ENCODE data around the gene NSFL1C. TPM values are rescaled to one million over a fixed set of nuclear protein-coding genes. Genes with fewer than 3 reads are reported as not detected.

Gene NSFL1C
- total RNA-seq, 2 donors from 2014 or later = 57.9 to 75.4 TPM

DNA sequence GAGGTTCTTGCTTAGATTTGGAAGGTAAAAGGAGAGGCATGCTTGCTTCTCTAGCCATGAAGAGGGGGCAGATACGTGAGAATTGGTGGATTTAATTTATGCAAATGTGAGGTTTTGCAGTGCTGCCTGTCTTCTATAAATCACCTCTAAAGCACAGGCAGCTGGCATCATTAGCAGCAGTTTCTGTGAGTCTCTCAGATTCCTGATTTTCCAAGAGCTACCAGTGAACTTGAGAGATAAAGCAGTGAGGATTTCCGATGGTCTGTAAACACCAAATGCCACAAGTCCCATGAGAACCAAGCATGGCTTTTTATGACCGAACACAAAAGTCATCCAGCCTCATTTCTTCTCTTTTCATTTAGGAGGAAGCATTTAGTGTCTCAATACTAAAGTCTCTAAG is 27.8 kb upstream of the NSFL1C start:
- H3K27me3 Mint-ChIP-seq (ENCODE audit: low read depth) = peaks cover 42% of the 10 kb centered on the region
- DNase-seq (no peak), ATAC-seq (replicated peaks in 1 of 2) (no peak)
- peaks cover 13% of the 10 kb centered on the region for H3K4me1 Mint-ChIP-seq (ENCODE audit: low read depth)
- H3K9me3 Mint-ChIP-seq = no peaks in the 10 kb centered on the region
- no peak overlapping the region for H3K27ac Mint-ChIP-seq
- H3K4me3 Mint-ChIP-seq = no peak overlapping the region
- H3K36me3 Mint-ChIP-seq (ENCODE audit: insufficient read depth in 2 of 2) = peaks cover 0 to 1% of the 10 kb centered on the region in 2 donors

- Mint-ChIP-seq H3K27me3 (ENCODE audit: low read depth) (peaks cover 34% of the 10 kb centered on the region), H3K27ac (no peak overlapping the region), H3K4me3 (no peak overlapping the region), H3K9me3 (no peaks in the 10 kb centered on the region), H3K36me3 (ENCODE audit: insufficient read depth in 2 of 2) (peaks cover 0 to 1% of the 10 kb centered on the region in 2 donors), H3K4me1 (ENCODE audit: low read depth) (peaks cover 13% of the 10 kb centered on the region)
- ATAC-seq (replicated peaks in 1 of 2) (no peak), DNase-seq (no peak)
Observed at GRCh38 chr20:1493536-1493935, 26.9 kb upstream of the NSFL1C start.

DNA sequence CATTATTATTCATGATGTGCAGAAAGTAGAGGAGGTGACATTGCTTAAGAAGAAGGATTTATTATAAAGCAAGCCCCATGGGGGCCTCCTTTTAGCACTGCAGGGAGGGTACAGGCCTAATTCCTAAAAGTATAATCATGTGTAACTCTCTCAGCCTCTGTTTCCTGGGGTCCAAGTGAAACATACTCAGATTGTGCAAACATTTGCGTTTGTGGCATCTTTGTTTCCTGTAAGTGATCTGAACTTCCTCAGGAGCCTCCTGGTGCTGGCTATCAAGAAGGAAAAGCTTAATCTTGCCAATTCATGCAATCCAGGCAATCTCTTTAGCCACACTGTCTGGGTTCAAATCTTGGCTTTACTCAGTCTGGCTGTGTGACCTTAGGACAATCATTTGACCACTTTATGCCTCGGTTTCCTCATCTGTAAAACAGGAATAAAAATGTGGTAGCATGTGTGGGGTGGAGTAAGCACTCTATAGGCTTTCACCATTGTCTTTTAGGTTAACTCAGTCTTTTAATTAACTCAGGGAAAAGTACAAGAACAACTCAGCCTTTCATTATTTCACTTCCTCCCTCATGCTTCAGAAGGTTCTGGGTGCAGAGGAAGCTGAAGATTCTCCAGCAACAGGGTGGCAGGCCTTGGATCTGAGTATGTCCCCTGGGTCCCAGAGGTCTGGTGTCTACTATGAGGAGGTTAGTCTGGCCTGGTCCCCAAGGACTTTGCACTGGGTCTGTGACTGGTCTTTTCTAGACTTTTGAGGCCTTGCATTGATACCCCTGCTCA is 25.4 kb upstream of the NSFL1C start:
- no peaks in the 10 kb centered on the region for H3K9me3 Mint-ChIP-seq
- no peak for ATAC-seq (replicated peaks in 1 of 2)
- peaks cover 45% of the 10 kb centered on the region for H3K27me3 Mint-ChIP-seq (ENCODE audit: low read depth)
- H3K27ac Mint-ChIP-seq = no peak overlapping the region
- H3K36me3 Mint-ChIP-seq (ENCODE audit: insufficient read depth in 2 of 2) = no peaks in the 10 kb centered on the region
- H3K4me3 Mint-ChIP-seq = no peak overlapping the region
- no peak for DNase-seq
- H3K4me1 Mint-ChIP-seq (ENCODE audit: low read depth) = peaks cover 13% of the 10 kb centered on the region

- no peaks in the 10 kb centered on the region for H3K36me3 Mint-ChIP-seq (ENCODE audit: insufficient read depth in 2 of 2)
- no peak for ATAC-seq (replicated peaks in 1 of 2)
- no peak for DNase-seq
- no peak within 1 kb of the TSS for H3K4me3 Mint-ChIP-seq
- no peaks in the 10 kb centered on the region for H3K9me3 Mint-ChIP-seq
- peaks cover 38% of the 10 kb centered on the region for H3K27me3 Mint-ChIP-seq (ENCODE audit: low read depth)
- H3K4me1 Mint-ChIP-seq (ENCODE audit: low read depth) = peaks cover 13% of the 10 kb centered on the region
- H3K27ac Mint-ChIP-seq = no peak within 1 kb of the TSS
Observed at GRCh38 chr20:1491281-1491840, 24.7 kb upstream of the NSFL1C start, which contains the start of gene SIRPB2. TSS of gene SIRPB2 (minus strand) at chr20:1491420. CDS start at chr20:1491359, 61 bp downstream.

DNA sequence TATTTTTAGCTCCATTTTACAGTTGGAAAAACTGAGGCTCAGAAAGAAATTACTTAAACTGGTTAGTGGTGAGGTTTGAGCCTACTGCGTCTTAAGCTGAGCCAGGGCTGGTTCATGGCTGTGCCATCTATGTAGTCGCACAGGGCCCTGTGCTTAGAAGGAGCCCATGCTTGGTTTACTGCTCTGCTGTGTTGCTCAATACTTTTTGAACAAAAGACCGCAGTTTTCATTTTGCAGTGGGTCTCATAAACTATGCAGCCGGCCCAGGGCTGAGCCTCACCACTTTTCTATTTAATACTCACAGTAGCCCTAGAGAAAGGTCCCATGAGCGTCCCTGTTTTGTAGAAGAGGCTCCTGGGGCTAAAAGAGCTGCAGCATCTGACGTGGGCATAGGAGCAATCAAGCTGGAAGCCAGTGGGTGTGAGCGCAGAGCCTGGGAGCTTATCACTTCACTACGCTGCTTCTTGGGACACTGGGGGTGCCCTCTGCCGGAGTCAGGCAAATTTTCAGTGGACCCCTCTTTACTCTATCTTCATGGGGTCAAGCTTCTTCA is 24.1 kb upstream of the NSFL1C start:
- Mint-ChIP-seq H3K4me3 (no peak overlapping the region), H3K36me3 (ENCODE audit: insufficient read depth in 2 of 2) (no peaks in the 10 kb centered on the region), H3K27ac (no peak overlapping the region), H3K4me1 (ENCODE audit: low read depth) (peaks cover 13% of the 10 kb centered on the region), H3K27me3 (ENCODE audit: low read depth) (peaks cover 33% of the 10 kb centered on the region), H3K9me3 (no peaks in the 10 kb centered on the region)
- DNase-seq = no peak
- no peak for ATAC-seq (replicated peaks in 1 of 2)

DNA sequence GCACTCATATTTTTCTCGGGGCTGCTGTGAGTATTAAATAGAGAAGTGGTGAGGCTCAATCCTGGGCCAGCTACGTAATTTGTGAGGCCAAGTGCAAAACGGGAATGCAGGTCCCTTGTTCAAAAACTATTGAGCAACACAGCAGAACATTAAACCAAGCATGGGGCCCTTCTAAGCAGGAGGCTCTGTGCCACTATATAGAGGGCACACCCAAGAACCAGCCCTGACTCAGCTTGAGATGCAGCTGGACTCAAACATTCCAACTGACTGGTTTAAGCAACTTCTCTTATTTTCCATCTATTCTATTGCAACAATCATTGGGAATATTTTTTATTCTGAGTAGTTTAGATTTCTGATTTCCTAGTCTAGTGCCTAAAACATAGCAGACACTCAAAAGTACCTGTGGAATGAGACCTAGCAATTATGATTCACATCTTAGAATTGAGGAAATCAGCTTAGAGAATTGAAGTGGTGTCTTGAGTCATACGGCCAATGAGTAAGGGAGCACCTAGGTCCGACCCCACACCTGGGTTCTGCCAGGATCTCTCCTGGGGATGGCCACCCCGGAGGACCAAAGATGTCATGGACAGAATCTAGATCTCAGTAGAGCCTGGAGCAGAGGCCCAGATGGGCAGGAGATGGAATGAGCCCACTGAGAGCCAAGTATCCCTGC is 23.3 kb upstream of the NSFL1C start:
- Mint-ChIP-seq H3K27ac (no peak overlapping the region), H3K27me3 (ENCODE audit: low read depth) (peaks cover 34% of the 10 kb centered on the region)

DNA sequence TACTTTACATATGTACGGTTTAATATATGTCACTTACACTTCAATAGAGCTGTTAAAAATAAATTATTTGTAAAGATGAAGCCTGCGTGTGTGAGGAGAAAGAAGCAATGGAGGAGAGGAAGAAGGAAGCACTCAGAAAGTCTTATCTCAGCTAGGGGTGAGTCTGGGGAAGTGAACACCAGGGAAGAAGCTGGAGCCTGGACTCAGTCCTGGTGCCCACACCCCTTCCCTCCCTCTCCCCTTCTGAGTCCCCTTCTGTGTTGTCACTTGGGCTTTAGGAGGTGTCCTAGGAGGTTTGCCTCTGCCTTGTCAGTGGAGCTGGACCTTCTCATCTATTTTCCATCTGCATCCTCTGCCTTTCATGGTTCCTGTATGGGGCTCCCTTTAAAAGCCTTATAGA is 22.7 kb upstream of the NSFL1C start:
- Mint-ChIP-seq H3K36me3 (ENCODE audit: insufficient read depth in 2 of 2) (no peaks in the 10 kb centered on the region), H3K9me3 (no peaks in the 10 kb centered on the region), H3K27me3 (ENCODE audit: low read depth) (peaks cover 38% of the 10 kb centered on the region), H3K4me3 (no peak overlapping the region), H3K27ac (no peak overlapping the region), H3K4me1 (ENCODE audit: low read depth) (peaks cover 13% of the 10 kb centered on the region)
- no peak for ATAC-seq (replicated peaks in 1 of 2)
- DNase-seq = no peak

More for the DNA sequence above, 23.3 kb upstream of the NSFL1C start:
- Mint-ChIP-seq H3K9me3 (no peaks in the 10 kb centered on the region), H3K4me3 (no peak overlapping the region), H3K36me3 (ENCODE audit: insufficient read depth in 2 of 2) (no peaks in the 10 kb centered on the region), H3K4me1 (ENCODE audit: low read depth) (peaks cover 13% of the 10 kb centered on the region)
- no peak for DNase-seq
- no peak for ATAC-seq (replicated peaks in 1 of 2)

DNA sequence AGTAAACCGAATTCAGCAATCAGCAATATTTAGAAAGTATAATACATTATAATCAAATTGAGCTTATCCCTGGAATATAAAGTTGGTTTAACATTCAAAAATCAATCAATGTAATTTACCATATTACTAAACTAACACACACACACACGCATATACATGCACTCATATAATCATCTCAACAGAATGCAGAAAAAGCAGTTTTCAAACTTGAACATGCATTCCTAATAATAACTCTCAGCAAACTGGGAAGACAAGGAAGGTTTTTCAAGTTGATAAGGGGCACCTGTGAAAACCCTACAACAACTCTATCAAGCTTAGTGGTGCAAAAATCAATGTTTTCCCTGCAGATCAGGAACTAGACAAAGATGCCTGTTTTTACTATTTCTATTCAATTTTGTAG is 19.9 kb upstream of the NSFL1C start:
- Mint-ChIP-seq H3K4me3 (no peak overlapping the region), H3K27me3 (ENCODE audit: low read depth) (peaks cover 36% of the 10 kb centered on the region), H3K27ac (no peak overlapping the region), H3K9me3 (no peaks in the 10 kb centered on the region), H3K36me3 (ENCODE audit: insufficient read depth in 2 of 2) (no peaks in the 10 kb centered on the region), H3K4me1 (ENCODE audit: low read depth) (peaks cover 4% of the 10 kb centered on the region)
- ATAC-seq (replicated peaks in 1 of 2) = no peak
- DNase-seq = no peak

GRCh38 chr20:1484438-1485116 is 17.9 kb upstream of the NSFL1C start:
- no peak for DNase-seq
- H3K9me3 Mint-ChIP-seq = no peaks in the 10 kb centered on the region
- H3K27me3 Mint-ChIP-seq (ENCODE audit: low read depth) = peaks cover 36% of the 10 kb centered on the region
- no peak overlapping the region for H3K27ac Mint-ChIP-seq
- no peak for ATAC-seq (replicated peaks in 1 of 2)
- no peaks in the 10 kb centered on the region for H3K4me1 Mint-ChIP-seq (ENCODE audit: low read depth)
- no peak overlapping the region for H3K4me3 Mint-ChIP-seq
- H3K36me3 Mint-ChIP-seq (ENCODE audit: insufficient read depth in 2 of 2) = no peaks in the 10 kb centered on the region

GRCh38 chr20:1479831-1480595 is 13.4 kb upstream of the NSFL1C start:
- DNase-seq (no peak), ATAC-seq (replicated peaks in 1 of 2) (no peak)
- H3K27me3 Mint-ChIP-seq (ENCODE audit: low read depth) = peaks cover 21% of the 10 kb centered on the region
- no peaks in the 10 kb centered on the region for H3K36me3 Mint-ChIP-seq (ENCODE audit: insufficient read depth in 2 of 2)
- no peak overlapping the region for H3K4me3 Mint-ChIP-seq
- H3K27ac Mint-ChIP-seq = no peak overlapping the region
- H3K9me3 Mint-ChIP-seq = no peaks in the 10 kb centered on the region
- H3K4me1 Mint-ChIP-seq (ENCODE audit: low read depth) = no peaks in the 10 kb centered on the region

- Mint-ChIP-seq H3K27me3 (ENCODE audit: low read depth) (peaks cover 7% of the 10 kb centered on the region), H3K4me1 (ENCODE audit: low read depth) (no peaks in the 10 kb centered on the region), H3K36me3 (ENCODE audit: insufficient read depth in 2 of 2) (no peaks in the 10 kb centered on the region), H3K27ac (no peak overlapping the region), H3K4me3 (no peak overlapping the region), H3K9me3 (no peaks in the 10 kb centered on the region)
- ATAC-seq (replicated peaks in 1 of 2) (no peak), DNase-seq (no peak)
Observed at GRCh38 chr20:1478566-1478965, 11.9 kb upstream of the NSFL1C start.

DNA sequence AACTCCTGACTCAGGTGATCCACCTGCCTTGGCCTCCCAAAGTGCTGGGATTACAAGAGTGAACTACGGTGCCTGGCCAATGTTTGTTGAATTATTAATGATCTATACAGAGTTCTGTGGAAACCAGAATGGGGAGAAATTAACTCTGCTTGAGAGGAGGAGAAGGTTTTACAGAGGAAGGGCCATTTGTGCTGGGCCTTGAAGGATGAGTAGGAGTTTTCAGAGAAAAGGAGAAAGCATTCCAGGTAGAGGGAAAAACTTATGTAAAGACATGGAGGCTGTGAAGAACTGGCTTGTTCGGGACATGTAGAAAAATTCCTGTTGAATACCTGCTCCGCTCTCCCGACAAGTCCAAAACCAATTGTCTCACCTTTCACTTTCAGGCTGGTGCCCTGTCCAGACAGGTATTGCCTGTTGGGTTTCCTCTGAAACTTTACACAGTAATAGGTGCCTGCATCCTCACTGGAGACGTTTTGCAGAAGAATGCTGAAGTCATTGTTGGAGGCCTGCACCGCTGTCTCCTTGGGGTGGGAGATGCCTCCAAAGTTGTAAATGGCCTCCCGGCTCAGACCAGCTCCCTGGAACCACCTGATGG is 11.3 kb upstream of the NSFL1C start:
- ATAC-seq (replicated peaks in 1 of 2) = no peak
- Mint-ChIP-seq H3K4me3 (no peak overlapping the region), H3K9me3 (no peaks in the 10 kb centered on the region), H3K27ac (no peak overlapping the region), H3K36me3 (ENCODE audit: insufficient read depth in 2 of 2) (no peaks in the 10 kb centered on the region), H3K4me1 (ENCODE audit: low read depth) (no peaks in the 10 kb centered on the region), H3K27me3 (ENCODE audit: low read depth) (peaks cover 5% of the 10 kb centered on the region)
- DNase-seq = no peak
